Subcutaneous abdominal adipose tissue (tissue), 5 donors: ENCODE results near the gene AURKAIP1.

Experiments used
- H3K27ac ChIP-seq: one replicate; pipeline ENCODE4 v1.7.0; 2013; ENCODE audit warnings: low read depth, mild to moderate bottlenecking, inconsistent platforms, low read length, moderate library complexity
- H3K27me3 ChIP-seq, 5 donors: one replicate each; pipeline ENCODE4 v1.7.0; 2013; ENCODE audit warnings: low read length in 5 of 5, inconsistent platforms in 1 of 5; ENCODE audit not compliant: control insufficient read depth in 5 of 5, insufficient read depth in 4 of 5
- H3K36me3 ChIP-seq, 5 donors: one replicate each; pipeline ENCODE4 v1.7.0; 2013; ENCODE audit warnings: low read length in 5 of 5; ENCODE audit not compliant: control insufficient read depth in 5 of 5, insufficient read depth in 5 of 5
- H3K4me1 ChIP-seq, 5 donors: one replicate each; pipeline ENCODE4 v1.7.0; 2013; ENCODE audit warnings: low read length in 5 of 5, mild to moderate bottlenecking in 3 of 5, moderate library complexity in 1 of 5; ENCODE audit not compliant: control insufficient read depth in 5 of 5, insufficient read depth in 5 of 5
- H3K4me3 ChIP-seq, 5 donors: one replicate each; pipeline ENCODE4 v1.7.0; 2013; ENCODE audit warnings: low read length in 5 of 5, low read depth in 1 of 5
- H3K9ac ChIP-seq, 5 donors: one replicate each; pipeline ENCODE4 v1.7.0; 2013; ENCODE audit warnings: low read length in 5 of 5, mild to moderate bottlenecking in 4 of 5, moderate library complexity in 3 of 5
- H3K9me3 ChIP-seq, 5 donors: one replicate each; pipeline ENCODE4 v1.7.0; 2013; ENCODE audit warnings: low read length in 5 of 5; ENCODE audit not compliant: control insufficient read depth in 5 of 5
- donor health status: healthy.
- donor health status: healthy.
- donor health status: healthy.
- donor health status: healthy.
- donor health status: healthy.

Gene AURKAIP1

GRCh38 chr1:1335792-1336248, 39.2 kb downstream of the AURKAIP1 start:
- H3K9me3 ChIP-seq, result no peaks in the 10 kb centered on the region
- peaks cover 0 to 4% (median 0%) of the 10 kb centered on the region in 5 donors for H3K27me3 ChIP-seq
- H3K4me1 ChIP-seq, result peaks cover 0 to 14% (median 7%) of the 10 kb centered on the region in 5 donors
- no peak overlapping the region for H3K27ac ChIP-seq
- no peak overlapping the region for H3K9ac ChIP-seq
- H3K4me3 ChIP-seq, result no peak overlapping the region
- peaks cover 0 to 52% (median 33%) of the 10 kb centered on the region in 5 donors for H3K36me3 ChIP-seq

DNA sequence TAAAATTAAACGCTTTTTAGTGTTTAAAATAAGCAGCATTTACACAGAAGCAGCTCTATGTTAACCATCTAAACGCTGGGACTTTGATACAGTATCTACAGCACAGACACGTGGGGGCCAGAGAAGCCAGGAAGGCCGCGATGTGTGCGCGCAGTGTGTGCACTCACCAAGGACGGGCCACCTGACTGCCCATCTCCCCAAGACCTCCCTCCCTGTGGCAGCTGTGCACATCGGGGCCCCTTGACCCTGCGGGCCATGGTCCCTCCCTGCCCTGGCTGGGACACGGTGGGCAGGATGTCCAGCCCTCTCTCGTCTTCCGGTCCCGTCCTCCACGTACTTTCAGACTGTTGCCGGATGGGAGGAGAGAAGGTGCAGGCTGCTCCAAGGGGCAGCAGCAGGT, 39.7 kb downstream of the AURKAIP1 start:
- Histone ChIP-seq H3K4me3 (no peak overlapping the region), H3K9me3 (no peaks in the 10 kb centered on the region), H3K27ac (no peak overlapping the region), H3K4me1 (peaks cover 0 to 17% (median 7%) of the 10 kb centered on the region in 5 donors), H3K27me3 (peaks cover 0 to 4% (median 0%) of the 10 kb centered on the region in 5 donors), H3K36me3 (peaks cover 0 to 46% (median 28%) of the 10 kb centered on the region in 5 donors), H3K9ac (no peak overlapping the region)

GRCh38 chr1:1334835-1335234, 40.2 kb downstream of the AURKAIP1 start:
- no peak overlapping the region for H3K9ac ChIP-seq
- peaks cover 0 to 17% (median 8%) of the 10 kb centered on the region in 5 donors for H3K4me1 ChIP-seq
- H3K4me3 ChIP-seq, result no peak overlapping the region
- H3K9me3 ChIP-seq, result no peaks in the 10 kb centered on the region
- no peak overlapping the region for H3K27ac ChIP-seq
- H3K27me3 ChIP-seq, result peaks cover 0 to 4% (median 0%) of the 10 kb centered on the region in 5 donors
- peaks cover 0 to 42% (median 24%) of the 10 kb centered on the region in 5 donors for H3K36me3 ChIP-seq

GRCh38 chr1:1333551-1334241, 41.3 kb downstream of the AURKAIP1 start:
- peaks cover 0 to 4% (median 0%) of the 10 kb centered on the region in 5 donors for H3K27me3 ChIP-seq
- H3K9me3 ChIP-seq, result no peaks in the 10 kb centered on the region
- H3K36me3 ChIP-seq, result peaks cover 0 to 36% (median 24%) of the 10 kb centered on the region in 5 donors
- peaks cover 0 to 17% (median 10%) of the 10 kb centered on the region in 5 donors for H3K4me1 ChIP-seq
- H3K4me3 ChIP-seq, result no peak overlapping the region
- peak overlapping the region in 1 of 5 donors; percentile 39 for H3K9ac ChIP-seq
- H3K27ac ChIP-seq, result no peak overlapping the region

- Histone ChIP-seq H3K27ac (no peak overlapping the region), H3K36me3 (peaks cover 0 to 37% (median 25%) of the 10 kb centered on the region in 5 donors), H3K4me1 (peaks cover 0 to 17% (median 10%) of the 10 kb centered on the region in 5 donors), H3K9ac (peak overlapping the region in 1 of 5 donors; percentile 39), H3K27me3 (peaks cover 0 to 4% (median 0%) of the 10 kb centered on the region in 5 donors), H3K4me3 (no peak overlapping the region), H3K9me3 (no peaks in the 10 kb centered on the region)
Measured at GRCh38 chr1:1332774-1333480, 42.1 kb downstream of the AURKAIP1 start.

- no peak overlapping the region for H3K27ac ChIP-seq
- peaks cover 0 to 40% (median 28%) of the 10 kb centered on the region in 5 donors for H3K36me3 ChIP-seq
- peaks cover 0 to 17% (median 10%) of the 10 kb centered on the region in 5 donors for H3K4me1 ChIP-seq
- peaks cover 0 to 4% (median 0%) of the 10 kb centered on the region in 5 donors for H3K27me3 ChIP-seq
- H3K4me3 ChIP-seq, result no peak overlapping the region
- H3K9ac ChIP-seq, result no peak overlapping the region
- no peaks in the 10 kb centered on the region for H3K9me3 ChIP-seq
Measured at GRCh38 chr1:1332031-1332755, 42.8 kb downstream of the AURKAIP1 start.

DNA sequence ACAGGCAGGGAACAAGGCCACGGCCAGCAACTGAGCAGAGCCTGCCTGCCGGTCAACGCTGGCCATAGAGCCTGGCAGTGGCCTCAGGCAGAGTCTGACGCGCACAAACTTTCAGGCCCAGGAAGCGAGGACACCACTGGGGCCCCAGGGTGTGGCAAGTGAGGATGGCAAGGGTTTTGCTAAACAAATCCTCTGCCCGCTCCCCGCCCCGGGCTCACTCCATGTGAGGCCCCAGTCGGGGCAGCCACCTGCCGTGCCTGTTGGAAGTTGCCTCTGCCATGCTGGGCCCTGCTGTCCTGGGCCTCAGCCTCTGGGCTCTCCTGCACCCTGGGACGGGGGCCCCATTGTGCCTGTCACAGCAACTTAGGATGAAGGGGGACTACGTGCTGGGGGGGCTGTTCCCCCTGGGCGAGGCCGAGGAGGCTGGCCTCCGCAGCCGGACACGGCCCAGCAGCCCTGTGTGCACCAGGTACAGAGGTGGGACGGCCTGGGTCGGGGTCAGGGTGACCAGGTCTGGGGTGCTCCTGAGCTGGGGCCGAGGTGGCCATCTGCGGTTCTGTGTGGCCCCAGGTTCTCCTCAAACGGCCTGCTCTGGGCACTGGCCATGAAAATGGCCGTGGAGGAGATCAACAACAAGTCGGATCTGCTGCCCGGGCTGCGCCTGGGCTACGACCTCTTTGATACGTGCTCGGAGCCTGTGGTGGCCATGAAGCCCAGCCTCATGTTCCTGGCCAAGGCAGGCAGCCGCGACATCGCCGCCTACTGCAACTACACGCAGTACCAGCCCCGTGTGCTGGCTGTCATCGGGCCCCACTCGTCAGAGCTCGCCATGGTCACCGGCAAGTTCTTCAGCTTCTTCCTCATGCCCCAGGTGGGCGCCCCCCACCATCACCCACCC, 43.7 kb downstream of the AURKAIP1 start, which contains the start of gene TAS1R3:
TSS of gene TAS1R3 (plus strand) at position 213 of the 898 bp plus-strand sequence. CDS start at position 279, 66 bp downstream.
- Histone ChIP-seq H3K27ac (no peak within 1 kb of the TSS), H3K9ac (no peak within 1 kb of the TSS), H3K9me3 (no peaks in the 10 kb centered on the region), H3K27me3 (peaks cover 0 to 4% (median 0%) of the 10 kb centered on the region in 5 donors), H3K4me1 (peaks cover 0 to 24% (median 19%) of the 10 kb centered on the region in 5 donors), H3K4me3 (no peak within 1 kb of the TSS), H3K36me3 (peaks cover 0 to 38% (median 27%) of the 10 kb centered on the region in 5 donors)

GRCh38 chr1:1330366-1331067, 44.5 kb downstream of the AURKAIP1 start:
- Histone ChIP-seq H3K4me3 (no peak overlapping the region), H3K9me3 (no peaks in the 10 kb centered on the region), H3K36me3 (peaks cover 0 to 31% (median 24%) of the 10 kb centered on the region in 5 donors), H3K4me1 (peaks cover 4 to 32% (median 27%) of the 10 kb centered on the region in 5 donors), H3K27ac (no peak overlapping the region), H3K9ac (no peak overlapping the region), H3K27me3 (peaks cover 0 to 4% (median 0%) of the 10 kb centered on the region in 5 donors)
